ENCODE results near the gene LRRTM4. TPM values are rescaled to one million over a fixed set of nuclear protein-coding genes. Genes with fewer than 3 reads are reported as not detected.
"Not testable (repeated sequence)": the region's sequence is repeated elsewhere in the genome, so short reads cannot be mapped to it uniquely, and the experiment has no call there.

The LRRTM4 gene
- total and polyA plus RNA-seq, 8 donors, result 0.15 to 1.3 (median 0.28) TPM; not detected in 1

- no peak overlapping the region for H3K27ac ChIP-seq
- H3K4me1 ChIP-seq, result peaks cover 0 to 2% (median 0%) of the 10 kb centered on the region in 3 donors
- DNase-seq, result no peak
- FAIRE-seq, result no peak
- TF ChIP-seq, protein P1, sequence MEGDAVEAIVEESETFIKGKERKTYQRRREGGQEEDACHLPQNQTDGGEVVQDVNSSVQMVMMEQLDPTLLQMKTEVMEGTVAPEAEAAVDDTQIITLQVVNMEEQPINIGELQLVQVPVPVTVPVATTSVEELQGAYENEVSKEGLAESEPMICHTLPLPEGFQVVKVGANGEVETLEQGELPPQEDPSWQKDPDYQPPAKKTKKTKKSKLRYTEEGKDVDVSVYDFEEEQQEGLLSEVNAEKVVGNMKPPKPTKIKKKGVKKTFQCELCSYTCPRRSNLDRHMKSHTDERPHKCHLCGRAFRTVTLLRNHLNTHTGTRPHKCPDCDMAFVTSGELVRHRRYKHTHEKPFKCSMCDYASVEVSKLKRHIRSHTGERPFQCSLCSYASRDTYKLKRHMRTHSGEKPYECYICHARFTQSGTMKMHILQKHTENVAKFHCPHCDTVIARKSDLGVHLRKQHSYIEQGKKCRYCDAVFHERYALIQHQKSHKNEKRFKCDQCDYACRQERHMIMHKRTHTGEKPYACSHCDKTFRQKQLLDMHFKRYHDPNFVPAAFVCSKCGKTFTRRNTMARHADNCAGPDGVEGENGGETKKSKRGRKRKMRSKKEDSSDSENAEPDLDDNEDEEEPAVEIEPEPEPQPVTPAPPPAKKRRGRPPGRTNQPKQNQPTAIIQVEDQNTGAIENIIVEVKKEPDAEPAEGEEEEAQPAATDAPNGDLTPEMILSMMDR (IDR thresholded peaks at IDR 0.05), result no peak
- H3K27me3 ChIP-seq, result no peaks in the 10 kb centered on the region
- no peak for ATAC-seq
- H3K9me3 ChIP-seq, result no peaks in the 10 kb centered on the region
- 68 to 78% methylated on average over 2 of the region's 2 CpGs for WGBS, 2 donors
- H3K36me3 ChIP-seq, result no peaks in the 10 kb centered on the region
- intact Hi-C loops (cut with DNase I), result no loop called here
- H3K4me3 ChIP-seq, result no peak overlapping the region
Observed at GRCh38 chr2:77099961-77100360, 422.2 kb downstream of the LRRTM4 start.

DNA sequence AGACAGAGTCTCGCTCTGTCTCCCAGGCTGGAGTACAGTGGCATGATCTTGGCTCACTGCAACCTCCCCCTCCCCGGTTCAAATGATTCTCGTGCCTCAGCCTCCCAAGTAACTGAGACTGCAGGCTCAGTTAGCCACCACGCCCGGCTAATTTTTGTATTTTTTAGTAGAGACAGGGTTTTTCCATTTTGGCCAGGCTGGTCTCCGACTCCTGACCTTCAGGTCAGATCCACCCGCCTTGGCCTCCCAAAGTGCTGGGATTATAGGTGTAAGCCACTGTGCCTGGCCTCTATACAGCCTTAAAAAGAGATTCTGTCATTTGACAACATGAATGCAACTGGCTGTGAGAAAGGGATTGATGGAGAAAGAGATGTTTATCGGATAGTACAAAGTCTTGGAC, 426.7 kb downstream of the LRRTM4 start:
- H3K4me1 ChIP-seq; DNase-seq; H3K27ac ChIP-seq; H3K36me3 ChIP-seq; H3K9me3 ChIP-seq; H3K4me3 ChIP-seq; FAIRE-seq; H3K27me3 ChIP-seq; ATAC-seq; intact Hi-C loops (cut with DNase I): not testable (repeated sequence)
- WGBS, 2 donors, result 74 to 82% methylated on average over 8 of the region's 8 CpGs

- no peaks in the 10 kb centered on the region for H3K9me3 ChIP-seq
- intact Hi-C loops (cut with DNase I), result no loop called here
- WGBS, 2 donors, result 54 to 60% methylated on average over 1 of the region's 1 CpG
- DNase-seq (no peak), ATAC-seq (no peak), FAIRE-seq (no peak)
- H3K36me3 ChIP-seq, result no peaks in the 10 kb centered on the region
- no peak overlapping the region for H3K4me3 ChIP-seq
- H3K27ac ChIP-seq, result no peak overlapping the region
- TF ChIP-seq, protein P1 (IDR thresholded peaks at IDR 0.05), result no peak
- H3K4me1 ChIP-seq, result no peaks in the 10 kb centered on the region
- no peaks in the 10 kb centered on the region for H3K27me3 ChIP-seq
Observed at GRCh38 chr2:77095096-77095495, 427.1 kb downstream of the LRRTM4 start.

GRCh38 chr2:77088424-77088823, 433.8 kb downstream of the LRRTM4 start:
- H3K27ac ChIP-seq; H3K36me3 ChIP-seq; H3K4me1 ChIP-seq; DNase-seq; H3K27me3 ChIP-seq; H3K4me3 ChIP-seq; ATAC-seq; intact Hi-C loops (cut with DNase I); FAIRE-seq; H3K9me3 ChIP-seq: not testable (repeated sequence)
- 13 to 16% methylated on average over 13 of the region's 13 CpGs for WGBS, 2 donors

- H3K36me3 ChIP-seq, result no peaks in the 10 kb centered on the region
- FAIRE-seq, result no peak
- H3K4me3 ChIP-seq, result no peak overlapping the region
- no peaks in the 10 kb centered on the region for H3K9me3 ChIP-seq
- TF ChIP-seq, protein P1 (IDR thresholded peaks at IDR 0.05), result no peak
- intact Hi-C loops (cut with DNase I), result no loop called here
- no peaks in the 10 kb centered on the region for H3K4me1 ChIP-seq
- no peak for DNase-seq
- H3K27ac ChIP-seq, result no peak overlapping the region
- ATAC-seq, result no peak
- H3K27me3 ChIP-seq, result no peaks in the 10 kb centered on the region
- 29 to 47% methylated on average over 6 of the region's 6 CpGs for WGBS, 2 donors
Observed at GRCh38 chr2:77087987-77088414, 434.2 kb downstream of the LRRTM4 start.

DNA sequence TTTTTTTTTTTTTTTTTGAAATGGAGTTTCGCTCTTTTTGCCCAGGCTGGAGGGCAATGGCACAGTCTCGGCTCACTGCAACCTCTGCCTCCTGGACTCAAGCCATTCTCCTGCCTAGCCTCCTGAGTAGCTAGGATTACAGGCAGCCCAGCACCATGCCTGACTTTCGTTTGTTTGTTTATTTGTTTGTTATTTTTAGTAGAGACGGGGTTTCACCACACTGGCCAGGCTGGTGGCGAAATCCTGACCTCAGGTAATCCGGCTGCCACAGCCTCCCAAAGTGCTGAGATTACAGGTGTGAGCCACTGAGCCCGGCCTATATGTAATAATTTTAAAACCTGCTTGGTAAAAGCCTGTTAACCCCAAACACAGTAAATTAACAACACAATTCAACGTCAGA, 435.7 kb downstream of the LRRTM4 start:
- FAIRE-seq, result no peak
- Histone ChIP-seq H3K36me3 (no peaks in the 10 kb centered on the region), H3K27ac (no peak overlapping the region), H3K27me3 (no peaks in the 10 kb centered on the region), H3K9me3 (no peaks in the 10 kb centered on the region), H3K4me3 (no peak overlapping the region), H3K4me1 (no peaks in the 10 kb centered on the region)
- 52 to 64% methylated on average over 8 of the region's 8 CpGs for WGBS, 2 donors
- TF ChIP-seq, protein P1 (IDR thresholded peaks at IDR 0.05), result no peak
- ATAC-seq, result no peak
- no peak for DNase-seq
- intact Hi-C loops (cut with DNase I), result no loop called here

All from pancreas (tissue), 10 donors.